ENCODE results near the gene NFIA. TPM values are rescaled to one million over a fixed set of nuclear protein-coding genes. Genes with fewer than 3 reads are reported as not detected.

NFIA gene
- total and polyA plus RNA-seq, 2 of the 13 experiments (the other 11 are each of a cell fraction or from before 2014, with no cell fraction given) = 14.7 to 28.5 TPM

- Histone ChIP-seq H3K27ac (ENCODE audit: extremely low read length, insufficient read depth, low read length) (no peak overlapping the region), H3K4me1 (ENCODE audit: insufficient read depth, low read length) (no peaks in the 10 kb centered on the region), H3K36me3 (replicated peaks in 1 of 2; ENCODE audit: control insufficient read depth in 1 of 2, insufficient read depth in 2 of 2, low read length in 2 of 2) (no peaks in the 10 kb centered on the region), H4K20me1 (ENCODE audit: insufficient read depth, low read length) (no peaks in the 10 kb centered on the region), H3K4me3 (replicated peaks in 1 of 3; ENCODE audit: insufficient read depth in 1 of 3, low read depth in 2 of 3, low read length in 3 of 3) (no peak overlapping the region), H3K27me3 (ENCODE audit: control insufficient read depth in 1 of 2, insufficient read depth in 2 of 2, low read length in 2 of 2) (peaks cover 0 to 22% of the 10 kb centered on the region in 2 experiments; a peak in 3 of 5 replicates), H3K4me2 (ENCODE audit: low read depth, low read length) (no peak overlapping the region), H2AFZ (ENCODE audit: low read length) (no peak overlapping the region), H3K79me2 (ENCODE audit: insufficient read depth, low read length) (no peaks in the 10 kb centered on the region), H3K9me3 (ENCODE audit: low read length) (no peaks in the 10 kb centered on the region), H3K9ac (ENCODE audit: insufficient read depth, low read depth, low read length) (no peak overlapping the region)
- in situ Hi-C loops (cut with HindIII; ENCODE audit: extremely low pct_ligation_motif_present, low pct_unique_long_range_greater_than_20kb) (no loop called here), intact Hi-C loops (cut with micrococcal nuclease; ENCODE audit: unreplicated experiment) (no loop called here)
- WGBS (ENCODE audit: low lambda C conversion rate) = 3% methylated on average over 6 of the region's 6 CpGs
- ATAC-seq (no peak), FAIRE-seq (no peak), DNase-seq (ENCODE audit: low spot score) (no peak)
- POLR2A ChIA-PET = no interaction called here
- TF ChIP-seq ATF3 (CRISPR knock-in tag; IDR thresholded peaks at IDR 0.05) (no peak), ZNF749 (CRISPR knock-in tag; IDR thresholded peaks at IDR 0.05; ENCODE audit: borderline replicate concordance) (no peak), ZNF101 (CRISPR knock-in tag; IDR thresholded peaks at IDR 0.05; ENCODE audit: borderline replicate concordance, low read depth) (no peak), ZNF382 (CRISPR knock-in tag; IDR thresholded peaks at IDR 0.05; ENCODE audit: borderline replicate concordance) (no peak), PBX2 (CRISPR knock-in tag; IDR thresholded peaks at IDR 0.05) (no peak), TCF7L2 (IDR thresholded peaks at IDR 0.05; ENCODE audit: low read depth, low read length) (no peak), HNRNPH1 (optimal IDR thresholded peaks at IDR 0.05; ENCODE audit: low read depth, low read length) (no peak), ATF4 (CRISPR knock-in tag; IDR thresholded peaks at IDR 0.05) (no peak), HMG20A (CRISPR knock-in tag; IDR thresholded peaks at IDR 0.05; ENCODE audit: borderline replicate concordance) (no peak), BCL3 (CRISPR knock-in tag; IDR thresholded peaks at IDR 0.05) (no peak), MLLT10 (CRISPR knock-in tag; IDR thresholded peaks at IDR 0.05) (no peak), TSC22D2 (CRISPR knock-in tag; IDR thresholded peaks at IDR 0.05; ENCODE audit: borderline replicate concordance) (no peak), ARNT2 (CRISPR knock-in tag; IDR thresholded peaks at IDR 0.05; ENCODE audit: low read depth) (no peak), ZGPAT (CRISPR knock-in tag; IDR thresholded peaks at IDR 0.05) (no peak), SP1 (IDR thresholded peaks at IDR 0.05) (no peak), SP1 (CRISPR knock-in tag; IDR thresholded peaks at IDR 0.05) (no peak)
- no TSS peak for BruUV-seq (replicated peaks)
- CTCF ChIA-PET (ENCODE audit: low intra/inter-chr PET ratio, low total read pairs) = no interaction called here
Measured at GRCh38 chr1:61487801-61488200, 405.4 kb downstream of the NFIA start.
